Erythroblast (primary cell): ENCODE results near the gene CEMIP.

Experiments used
- DNase-seq, 2 experiments: peaks; one replicate each; lab custom pipeline; 2025; lab: John Stamatoyannopoulos, UW
- GATA1 ChIP-seq: IDR thresholded peaks from 2 replicates; pipeline ENCODE4 v1.6.1; 2011; ENCODE audit warnings: low read depth, mild to moderate bottlenecking, control low read depth, low read length, moderate library complexity
- POLR2A ChIP-seq: IDR thresholded peaks from 2 replicates; pipeline ENCODE4 v1.6.1; 2011; ENCODE audit warnings: mild to moderate bottlenecking, low read length

Gene CEMIP

GRCh38 chr15:80778964-80779657, at the start of gene CEMIP:
TSS of gene CEMIP (plus strand) at chr15:80779370. CDS start at chr15:80873880, 94,510 bp downstream.
- TF ChIP-seq GATA1 (no peak), POLR2A (no peak)
- peak; percentile 24 to 36 for DNase-seq

- DNase-seq, result no peak
- no peak for TF ChIP-seq POLR2A
These were observed 48.8 kb upstream of the CEMIP start for GRCh38 chr15:80730387-80730786.

- no peak for DNase-seq
- no peak for TF ChIP-seq GATA1
These were observed 48.2 kb upstream of the CEMIP start for GRCh38 chr15:80730926-80731325.

- DNase-seq, result no peak
These were observed 47.0 kb upstream of the CEMIP start for GRCh38 chr15:80732167-80732566.

GRCh38 chr15:80732818-80733217, 46.4 kb upstream of the CEMIP start:
- no peak for TF ChIP-seq POLR2A
- no peak for TF ChIP-seq GATA1
- DNase-seq, result no peak

More at GRCh38 chr15:80732167-80732566, 47.0 kb upstream of the CEMIP start:
- TF ChIP-seq GATA1 (no peak), POLR2A (no peak)

- no peak for TF ChIP-seq POLR2A
- no peak for TF ChIP-seq GATA1
- DNase-seq, result no peak
These were observed 45.7 kb upstream of the CEMIP start for GRCh38 chr15:80733460-80733859.

GRCh38 chr15:80735344-80735743, 43.8 kb upstream of the CEMIP start:
- no peak for DNase-seq
- TF ChIP-seq POLR2A, result no peak
- no peak for TF ChIP-seq GATA1

GRCh38 chr15:80736560-80736959, 42.6 kb upstream of the CEMIP start:
- no peak for DNase-seq
- no peak for TF ChIP-seq GATA1
- TF ChIP-seq POLR2A, result no peak

- no peak for TF ChIP-seq GATA1
- TF ChIP-seq POLR2A, result no peak
- DNase-seq, result no peak
These were observed 39.3 kb upstream of the CEMIP start for GRCh38 chr15:80739919-80740318.

- TF ChIP-seq GATA1 (no peak), POLR2A (no peak)
- no peak for DNase-seq
These were observed 37.1 kb upstream of the CEMIP start for GRCh38 chr15:80742081-80742480.

- DNase-seq, result no peak
- no peak for TF ChIP-seq GATA1
- TF ChIP-seq POLR2A, result no peak
These were observed 35.9 kb upstream of the CEMIP start for GRCh38 chr15:80743189-80743833.

GRCh38 chr15:80744415-80744814, 34.8 kb upstream of the CEMIP start:
- TF ChIP-seq POLR2A, result no peak
- TF ChIP-seq GATA1, result no peak
- no peak for DNase-seq

- DNase-seq, result no peak
- no peak for TF ChIP-seq GATA1
- TF ChIP-seq POLR2A, result no peak
These were observed 34.3 kb upstream of the CEMIP start for GRCh38 chr15:80744826-80745225.

- no peak for TF ChIP-seq POLR2A
- TF ChIP-seq GATA1, result no peak
- no peak for DNase-seq
These were observed 33.3 kb upstream of the CEMIP start for GRCh38 chr15:80745888-80746287.
